ENCODE measurements around the gene OSBPL7.

GRCh38 chr17:47774987-47775580 lies 46.5 kb downstream of the OSBPL7 start:
- TF ChIP-seq CTCF (IDR thresholded peaks at IDR 0.05; ENCODE audit: insufficient read depth, low read depth, low read length), result no peak
- no peak for TF ChIP-seq EZH2 (IDR thresholded peaks at IDR 0.05; ENCODE audit: insufficient read depth, low read length)

All from astrocyte (in vitro differentiated cells and primary cell).